RWPE2 (cell line): ENCODE results near the gene CACNA1H.

Source experiments
- ATAC-seq: fragments of 200-7000 bp; cut with Tn5 transposase; 3 replicates; pipeline ENCODE4 v1.9.1; 2021; ENCODE audit warnings: low read depth
- DNase-seq: peaks from one replicate; pipeline ENCODE4 v3.0.0-alpha.2; 2020; ENCODE audit warnings: low spot score
- H3K27ac ChIP-seq: fragments of 450-650 bp; 2 replicates; pipeline ENCODE4 v1.5.1; 2017; ENCODE audit warnings: mild to moderate bottlenecking; ENCODE audit not compliant: poor library complexity, severe bottlenecking
- H3K27me3 ChIP-seq: fragments of 250-450 bp; sonication (Bioruptor Pico); 2 replicates; pipeline ENCODE4 v1.5.1; 2021; ENCODE audit warnings: mild to moderate bottlenecking, moderate library complexity; ENCODE audit not compliant: insufficient read depth, poor library complexity, severe bottlenecking
- H3K36me3 ChIP-seq: fragments of 250-450 bp; sonication (Bioruptor Pico); 2 replicates; pipeline ENCODE4 v1.5.1; 2020; ENCODE audit warnings: low read depth, mild to moderate bottlenecking, moderate library complexity
- H3K4me1 ChIP-seq: fragments of 250-450 bp; sonication (Bioruptor Pico); 2 replicates; pipeline ENCODE4 v1.5.1; 2021; ENCODE audit warnings: mild to moderate bottlenecking, moderate library complexity; ENCODE audit not compliant: insufficient read depth, poor library complexity, severe bottlenecking
- H3K4me3 ChIP-seq: fragments of 250-450 bp; sonication (Bioruptor Pico); 2 replicates; pipeline ENCODE4 v1.5.1; 2021; ENCODE audit warnings: mild to moderate bottlenecking, moderate library complexity; ENCODE audit not compliant: severe bottlenecking
- H3K9me3 ChIP-seq: fragments of 250-450 bp; sonication (Bioruptor Pico); 2 replicates; pipeline ENCODE4 v1.5.1; 2021; ENCODE audit warnings: mild to moderate bottlenecking, moderate library complexity; ENCODE audit not compliant: severe bottlenecking
- CTCF ChIP-seq: fragments of 450-650 bp; IDR thresholded peaks from one replicate; pipeline ENCODE4 v1.5.1; 2017; ENCODE audit warnings: mild to moderate bottlenecking, moderate library complexity; ENCODE audit not compliant: poor library complexity, severe bottlenecking

Gene CACNA1H

GRCh38 chr16:1171001-1171400 is 18.1 kb downstream of the CACNA1H start:
- Histone ChIP-seq H3K4me3 (no peak overlapping the region), H3K27ac (no peak overlapping the region), H3K9me3 (no peaks in the 10 kb centered on the region), H3K36me3 (no peaks in the 10 kb centered on the region), H3K27me3 (peaks cover 15% of the 10 kb centered on the region), H3K4me1 (no peaks in the 10 kb centered on the region)
- TF ChIP-seq CTCF = no peak
- no peak for DNase-seq
- ATAC-seq = no peak

- Histone ChIP-seq H3K27ac (no peak overlapping the region), H3K9me3 (no peaks in the 10 kb centered on the region), H3K4me1 (no peaks in the 10 kb centered on the region), H3K27me3 (peaks cover 15% of the 10 kb centered on the region), H3K4me3 (no peak overlapping the region), H3K36me3 (no peaks in the 10 kb centered on the region)
- DNase-seq (no peak), ATAC-seq (no peak)
- TF ChIP-seq CTCF = no peak
These were observed 19.0 kb downstream of the CACNA1H start for GRCh38 chr16:1171854-1172428.

- Histone ChIP-seq H3K4me1 (no peaks in the 10 kb centered on the region), H3K9me3 (no peaks in the 10 kb centered on the region), H3K27ac (no peak overlapping the region), H3K4me3 (no peak overlapping the region), H3K36me3 (no peaks in the 10 kb centered on the region), H3K27me3 (peaks cover 9% of the 10 kb centered on the region)
- ATAC-seq (no peak), DNase-seq (no peak)
- TF ChIP-seq CTCF = no peak
These were observed 19.7 kb downstream of the CACNA1H start for GRCh38 chr16:1172651-1173050.

GRCh38 chr16:1173788-1174451 is 21.0 kb downstream of the CACNA1H start:
- TF ChIP-seq CTCF = no peak
- no peak for ATAC-seq
- H3K27me3 ChIP-seq = peaks cover 9% of the 10 kb centered on the region

More at GRCh38 chr16:1173788-1174451, 21.0 kb downstream of the CACNA1H start:
- no peaks in the 10 kb centered on the region for H3K36me3 ChIP-seq
- no peaks in the 10 kb centered on the region for H3K9me3 ChIP-seq
- no peak overlapping the region for H3K27ac ChIP-seq
- no peaks in the 10 kb centered on the region for H3K4me1 ChIP-seq
- no peak overlapping the region for H3K4me3 ChIP-seq
- no peak for DNase-seq
